ENCODE results near the gene NID1.

DNA sequence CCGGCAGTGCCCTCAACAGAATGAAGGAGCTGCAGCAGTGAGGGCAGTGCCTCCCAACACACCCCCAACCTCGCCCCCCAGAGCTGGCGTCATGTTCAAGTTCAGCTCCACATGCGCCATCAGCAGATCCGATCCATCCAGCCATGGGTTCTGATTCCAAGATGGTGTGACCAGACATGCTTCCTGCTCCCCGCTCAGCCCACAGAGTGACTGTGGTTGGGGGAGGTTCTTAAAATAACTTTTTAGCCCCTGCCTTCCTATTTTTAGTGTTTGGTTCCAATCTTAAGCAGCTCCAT lies 47.4 kb upstream of the NID1 start:
- TF ChIP-seq, protein P1, sequence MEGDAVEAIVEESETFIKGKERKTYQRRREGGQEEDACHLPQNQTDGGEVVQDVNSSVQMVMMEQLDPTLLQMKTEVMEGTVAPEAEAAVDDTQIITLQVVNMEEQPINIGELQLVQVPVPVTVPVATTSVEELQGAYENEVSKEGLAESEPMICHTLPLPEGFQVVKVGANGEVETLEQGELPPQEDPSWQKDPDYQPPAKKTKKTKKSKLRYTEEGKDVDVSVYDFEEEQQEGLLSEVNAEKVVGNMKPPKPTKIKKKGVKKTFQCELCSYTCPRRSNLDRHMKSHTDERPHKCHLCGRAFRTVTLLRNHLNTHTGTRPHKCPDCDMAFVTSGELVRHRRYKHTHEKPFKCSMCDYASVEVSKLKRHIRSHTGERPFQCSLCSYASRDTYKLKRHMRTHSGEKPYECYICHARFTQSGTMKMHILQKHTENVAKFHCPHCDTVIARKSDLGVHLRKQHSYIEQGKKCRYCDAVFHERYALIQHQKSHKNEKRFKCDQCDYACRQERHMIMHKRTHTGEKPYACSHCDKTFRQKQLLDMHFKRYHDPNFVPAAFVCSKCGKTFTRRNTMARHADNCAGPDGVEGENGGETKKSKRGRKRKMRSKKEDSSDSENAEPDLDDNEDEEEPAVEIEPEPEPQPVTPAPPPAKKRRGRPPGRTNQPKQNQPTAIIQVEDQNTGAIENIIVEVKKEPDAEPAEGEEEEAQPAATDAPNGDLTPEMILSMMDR (IDR thresholded peaks at IDR 0.05 in 2 of 3, conservative IDR thresholded peaks at IDR 0.05 in 1 of 3; ENCODE audit: borderline replicate concordance in 1 of 3, insufficient read depth in 1 of 3, low read depth in 2 of 3, low read length in 2 of 3) = no peak
- no peak for TF ChIP-seq POLR2A (IDR thresholded peaks at IDR 0.05; ENCODE audit: borderline replicate concordance, extremely low read depth, insufficient read depth, insufficient read length)
- TF ChIP-seq ZFX (IDR thresholded peaks at IDR 0.05) = no peak
- TF ChIP-seq, protein P2, sequence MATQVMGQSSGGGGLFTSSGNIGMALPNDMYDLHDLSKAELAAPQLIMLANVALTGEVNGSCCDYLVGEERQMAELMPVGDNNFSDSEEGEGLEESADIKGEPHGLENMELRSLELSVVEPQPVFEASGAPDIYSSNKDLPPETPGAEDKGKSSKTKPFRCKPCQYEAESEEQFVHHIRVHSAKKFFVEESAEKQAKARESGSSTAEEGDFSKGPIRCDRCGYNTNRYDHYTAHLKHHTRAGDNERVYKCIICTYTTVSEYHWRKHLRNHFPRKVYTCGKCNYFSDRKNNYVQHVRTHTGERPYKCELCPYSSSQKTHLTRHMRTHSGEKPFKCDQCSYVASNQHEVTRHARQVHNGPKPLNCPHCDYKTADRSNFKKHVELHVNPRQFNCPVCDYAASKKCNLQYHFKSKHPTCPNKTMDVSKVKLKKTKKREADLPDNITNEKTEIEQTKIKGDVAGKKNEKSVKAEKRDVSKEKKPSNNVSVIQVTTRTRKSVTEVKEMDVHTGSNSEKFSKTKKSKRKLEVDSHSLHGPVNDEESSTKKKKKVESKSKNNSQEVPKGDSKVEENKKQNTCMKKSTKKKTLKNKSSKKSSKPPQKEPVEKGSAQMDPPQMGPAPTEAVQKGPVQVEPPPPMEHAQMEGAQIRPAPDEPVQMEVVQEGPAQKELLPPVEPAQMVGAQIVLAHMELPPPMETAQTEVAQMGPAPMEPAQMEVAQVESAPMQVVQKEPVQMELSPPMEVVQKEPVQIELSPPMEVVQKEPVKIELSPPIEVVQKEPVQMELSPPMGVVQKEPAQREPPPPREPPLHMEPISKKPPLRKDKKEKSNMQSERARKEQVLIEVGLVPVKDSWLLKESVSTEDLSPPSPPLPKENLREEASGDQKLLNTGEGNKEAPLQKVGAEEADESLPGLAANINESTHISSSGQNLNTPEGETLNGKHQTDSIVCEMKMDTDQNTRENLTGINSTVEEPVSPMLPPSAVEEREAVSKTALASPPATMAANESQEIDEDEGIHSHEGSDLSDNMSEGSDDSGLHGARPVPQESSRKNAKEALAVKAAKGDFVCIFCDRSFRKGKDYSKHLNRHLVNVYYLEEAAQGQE (IDR thresholded peaks at IDR 0.05; ENCODE audit: low read depth) = no peak

All from HCT116 (cell line).